Subcutaneous abdominal adipose tissue (tissue), 5 donors: Measurements from ENCODE around the gene GNRHR.

Experiments used
- H3K27ac ChIP-seq: one replicate; pipeline ENCODE4 v1.7.0; 2013; ENCODE audit warnings: low read depth, mild to moderate bottlenecking, inconsistent platforms, low read length, moderate library complexity
- H3K27me3 ChIP-seq, 5 donors: one replicate each; pipeline ENCODE4 v1.7.0; 2013; ENCODE audit warnings: low read length in 5 of 5, inconsistent platforms in 1 of 5; ENCODE audit not compliant: control insufficient read depth in 5 of 5, insufficient read depth in 4 of 5
- H3K36me3 ChIP-seq, 5 donors: one replicate each; pipeline ENCODE4 v1.7.0; 2013; ENCODE audit warnings: low read length in 5 of 5; ENCODE audit not compliant: control insufficient read depth in 5 of 5, insufficient read depth in 5 of 5
- H3K4me1 ChIP-seq, 5 donors: one replicate each; pipeline ENCODE4 v1.7.0; 2013; ENCODE audit warnings: low read length in 5 of 5, mild to moderate bottlenecking in 3 of 5, moderate library complexity in 1 of 5; ENCODE audit not compliant: control insufficient read depth in 5 of 5, insufficient read depth in 5 of 5
- H3K4me3 ChIP-seq, 5 donors: one replicate each; pipeline ENCODE4 v1.7.0; 2013; ENCODE audit warnings: low read length in 5 of 5, low read depth in 1 of 5
- H3K9ac ChIP-seq, 5 donors: one replicate each; pipeline ENCODE4 v1.7.0; 2013; ENCODE audit warnings: low read length in 5 of 5, mild to moderate bottlenecking in 4 of 5, moderate library complexity in 3 of 5
- H3K9me3 ChIP-seq, 5 donors: one replicate each; pipeline ENCODE4 v1.7.0; 2013; ENCODE audit warnings: low read length in 5 of 5; ENCODE audit not compliant: control insufficient read depth in 5 of 5
- donor health status: healthy.
- donor health status: healthy.
- donor health status: healthy.
- donor health status: healthy.
- donor health status: healthy.

GNRHR gene

GRCh38 chr4:67691328-67691727 is 62.9 kb downstream of the GNRHR start:
- Histone ChIP-seq H3K4me1 (no peaks in the 10 kb centered on the region), H3K9me3 (no peaks in the 10 kb centered on the region), H3K27ac (no peak overlapping the region), H3K36me3 (peaks cover 6 to 31% (median 15%) of the 10 kb centered on the region in 5 donors), H3K27me3 (no peaks in the 10 kb centered on the region), H3K9ac (no peak overlapping the region), H3K4me3 (no peak overlapping the region)
